IMR-90 (cell line): ENCODE results near the gene FAM170A. TPM values are rescaled to one million over a fixed set of nuclear protein-coding genes. Genes with fewer than 3 reads are reported as not detected.

ENCODE experiments used
- ATAC-seq: fragments of 200-7000 bp; cut with Tn5 transposase; 2 replicates; pipeline ENCODE4 v1.9.1; 2020; ENCODE audit warnings: low read depth, mild to moderate bottlenecking, moderate library complexity
- BruUV-seq: library from RNA; stranded (reverse); fragments of 400-500 nt; replicated peaks from 2 replicates; lab custom pipeline; 2021; lab: Mats Ljungman, UMichigan
- CTCF ChIA-PET: fragments of 300-600 bp; formaldehyde crosslinking; extraction: SDS; loops from one replicate; lab custom pipeline; 2021; ENCODE audit warnings: antibody characterized with exemption; lab: Yijun Ruan, JAX
- POLR2A ChIA-PET: fragments of 300-600 bp; sonication (Branson Sonifier 250); formaldehyde crosslinking; loops from one replicate; lab custom pipeline; 2022; ENCODE audit warnings: antibody characterized with exemption; ENCODE audit not compliant: unreplicated experiment; lab: Charles Lee
- DNase-seq: peaks from one replicate; pipeline ENCODE4 v3.0.0; 2013
- H2AFZ ChIP-seq: replicated peaks from 2 replicates; pipeline ENCODE3; 2013; ENCODE audit warnings: low read length, mild to moderate bottlenecking; ENCODE audit not compliant: poor library complexity
- H2AK5ac ChIP-seq: 2 replicates; pipeline ENCODE4 v1.6.1; 2013; ENCODE audit warnings: low read depth, low read length, inconsistent platforms
- H2AK9ac ChIP-seq: replicated peaks from 2 replicates; pipeline ENCODE3; 2013; ENCODE audit warnings: mild to moderate bottlenecking, low read depth, low read length, moderate library complexity; ENCODE audit not compliant: poor library complexity
- H2BK120ac ChIP-seq: 2 replicates; pipeline ENCODE4 v1.6.1; 2013; ENCODE audit warnings: low read depth, low read length, inconsistent platforms
- H2BK15ac ChIP-seq: 3 replicates; pipeline ENCODE4 v1.6.1; 2013; ENCODE audit warnings: low read depth, low read length, inconsistent platforms
- H2BK20ac ChIP-seq: 2 replicates; pipeline ENCODE4 v1.6.1; 2013; ENCODE audit warnings: low read depth, mild to moderate bottlenecking, inconsistent platforms, low read length, moderate library complexity
- H2BK5ac ChIP-seq: 2 replicates; pipeline ENCODE4 v1.6.1; 2013; ENCODE audit warnings: mild to moderate bottlenecking, low read depth, low read length, inconsistent platforms; ENCODE audit not compliant: poor library complexity, severe bottlenecking
- H3K14ac ChIP-seq: replicated peaks from 2 replicates; pipeline ENCODE4 v1.6.1; 2013; ENCODE audit warnings: low read depth, low read length, inconsistent platforms
- H3K18ac ChIP-seq: 2 replicates; pipeline ENCODE4 v1.6.1; 2013; ENCODE audit warnings: low read depth, low read length, control low read depth
- H3K23ac ChIP-seq: 2 replicates; pipeline ENCODE4 v1.6.1; 2013; ENCODE audit warnings: low read depth, low read length, inconsistent platforms
- H3K27ac ChIP-seq: 2 replicates; pipeline ENCODE4 v1.5.1; 2013; ENCODE audit warnings: mild to moderate bottlenecking, control low read depth, low read length; ENCODE audit not compliant: insufficient read depth
- H3K27me3 ChIP-seq: 2 replicates; pipeline ENCODE4 v1.6.1; 2013; ENCODE audit warnings: low read length; ENCODE audit not compliant: control insufficient read depth, insufficient read depth
- H3K36me3 ChIP-seq: 2 replicates; pipeline ENCODE4 v1.6.1; 2013; ENCODE audit warnings: low read length, mixed read lengths; ENCODE audit not compliant: control insufficient read depth, insufficient read depth
- H3K4ac ChIP-seq: 2 replicates; pipeline ENCODE4 v1.6.1; 2013; ENCODE audit warnings: low read depth, low read length, inconsistent platforms
- H3K4me1 ChIP-seq: 2 replicates; pipeline ENCODE4 v1.6.1; 2013; ENCODE audit warnings: low read length, mixed read lengths; ENCODE audit not compliant: control insufficient read depth, insufficient read depth
- H3K4me2 ChIP-seq: 2 replicates; pipeline ENCODE4 v1.6.1; 2013; ENCODE audit warnings: low read depth, mild to moderate bottlenecking, control low read depth, low read length, moderate library complexity
- H3K4me3 ChIP-seq: 2 replicates; pipeline ENCODE4 v1.5.1; 2013; ENCODE audit warnings: low read depth, mild to moderate bottlenecking, control low read depth, low read length, moderate library complexity; ENCODE audit not compliant: insufficient read depth
- H3K56ac ChIP-seq: 2 replicates; pipeline ENCODE4 v1.6.1; 2013; ENCODE audit warnings: low read length, inconsistent platforms; ENCODE audit not compliant: insufficient read depth; ENCODE audit errors: extremely low read depth
- H3K79me1 ChIP-seq, 2 experiments: 2 replicates each; pipeline ENCODE4 v1.6.1; 2013; ENCODE audit warnings: low read length in 2 of 2, inconsistent platforms in 1 of 2, low read depth in 1 of 2
- H3K9ac ChIP-seq: 2 replicates; pipeline ENCODE4 v1.6.1; 2013; ENCODE audit warnings: low read depth, low read length, control low read depth
- H3K9me1 ChIP-seq: 2 replicates; pipeline ENCODE4 v1.6.1; 2013; ENCODE audit warnings: low read length, inconsistent platforms; ENCODE audit not compliant: insufficient read depth
- H3K9me3 ChIP-seq: 2 replicates; pipeline ENCODE4 v1.6.1; 2013; ENCODE audit warnings: low read length; ENCODE audit not compliant: control insufficient read depth, insufficient read depth
- H4K20me1 ChIP-seq: 2 replicates; pipeline ENCODE4 v1.6.1; 2013; ENCODE audit warnings: low read length, inconsistent platforms; ENCODE audit not compliant: insufficient read depth
- H4K5ac ChIP-seq: 2 replicates; pipeline ENCODE4 v1.6.1; 2013; ENCODE audit warnings: mild to moderate bottlenecking, low read depth, low read length, control low read depth
- H4K8ac ChIP-seq, 2 experiments: 2 replicates each; pipeline ENCODE4 v1.6.1; 2013; ENCODE audit warnings: low read depth in 2 of 2, low read length in 2 of 2, control low read depth in 1 of 2, inconsistent platforms in 1 of 2
- H4K91ac ChIP-seq: 2 replicates; pipeline ENCODE4 v1.6.1; 2013; ENCODE audit warnings: low read depth, low read length, inconsistent platforms; ENCODE audit not compliant: insufficient read depth
- CEBPB ChIP-seq: IDR thresholded peaks from 2 replicates; pipeline ENCODE4 v1.6.1; 2012; ENCODE audit warnings: low read depth, low read length, improper control_type of control experiment
- FOS ChIP-seq: fragments of 150-350 bp; IDR thresholded peaks from 2 replicates; pipeline ENCODE4 v1.6.1; 2016; ENCODE audit warnings: low read depth, low read length
- MAFK ChIP-seq: IDR thresholded peaks from 2 replicates; pipeline ENCODE4 v1.6.1; 2012; ENCODE audit warnings: low read depth, low read length, improper control_type of control experiment
- MXI1 ChIP-seq: IDR thresholded peaks from 2 replicates; pipeline ENCODE4 v1.6.1; 2012; ENCODE audit warnings: low read depth, mild to moderate bottlenecking, low read length, moderate library complexity, borderline replicate concordance
- NFE2L2 ChIP-seq: fragments of 150-350 bp; IDR thresholded peaks from 2 replicates; pipeline ENCODE4 v1.6.1; 2016; ENCODE audit warnings: low read depth, mild to moderate bottlenecking, low read length
- POLR2A ChIP-seq: IDR thresholded peaks from 2 replicates; pipeline ENCODE4 v1.6.1; 2012; ENCODE audit warnings: mild to moderate bottlenecking, low read depth, low read length
- RAD21 ChIP-seq: IDR thresholded peaks from 2 replicates; pipeline ENCODE4 v1.6.1; 2012; ENCODE audit warnings: low read length, improper control_type of control experiment
- SMC3 ChIP-seq: fragments of 150-350 bp; IDR thresholded peaks from 2 replicates; pipeline ENCODE4 v1.6.1; 2016; ENCODE audit warnings: low read depth, mild to moderate bottlenecking, antibody characterized with exemption, low read length, moderate library complexity
- USF2 ChIP-seq: fragments of 150-350 bp; IDR thresholded peaks from 2 replicates; pipeline ENCODE4 v1.6.1; 2017; ENCODE audit warnings: mild to moderate bottlenecking, antibody characterized with exemption, low read length, low read depth
- dilution Hi-C: fragments of 300-500 bp; cut with HindIII; formaldehyde crosslinking; loops from one replicate; pipeline ENCODE4 v1.14.3; 2018; ENCODE audit warnings: low sequenced_read_pairs; ENCODE audit not compliant: unreplicated experiment
- in situ Hi-C: fragments of 300-500 bp; cut with MboI; formaldehyde crosslinking; loops from 3 replicates; pipeline ENCODE4 v1.14.3; 2019; ENCODE audit warnings: low sequenced_read_pairs, inconsistent platforms, mixed read lengths
- intact Hi-C: fragments of 100-400 bp; cut with micrococcal nuclease; formaldehyde crosslinking; loops from 2 replicates; pipeline ENCODE4 v1.10.0; 2022
- polyA plus RNA-seq, 3 experiments: library from polyadenylated mRNA; depleted of rRNA; stranded (reverse); fragments of >200 nt; gene quantifications; 2 replicates each; pipeline ENCODE4 v1.2.3, GENCODE V29; 2012; ENCODE audit warnings: low replicate concordance in 1 of 3
- total RNA-seq: library from RNA; depleted of rRNA; stranded (reverse); fragments of >200 nt; gene quantifications from 2 replicates; pipeline ENCODE4 v1.2.3, GENCODE V29; 2012
- TF ChIP-seq, protein P1 (sequence below): fragments of 150-350 bp; IDR thresholded peaks from 2 replicates; pipeline ENCODE4 v1.6.1; 2016; ENCODE audit warnings: low read depth, mild to moderate bottlenecking, low read length, moderate library complexity, borderline replicate concordance

Gene FAM170A
- total and polyA plus RNA-seq, 2 of the 4 experiments (the other 2 are of a cell fraction), result not detected

DNA sequence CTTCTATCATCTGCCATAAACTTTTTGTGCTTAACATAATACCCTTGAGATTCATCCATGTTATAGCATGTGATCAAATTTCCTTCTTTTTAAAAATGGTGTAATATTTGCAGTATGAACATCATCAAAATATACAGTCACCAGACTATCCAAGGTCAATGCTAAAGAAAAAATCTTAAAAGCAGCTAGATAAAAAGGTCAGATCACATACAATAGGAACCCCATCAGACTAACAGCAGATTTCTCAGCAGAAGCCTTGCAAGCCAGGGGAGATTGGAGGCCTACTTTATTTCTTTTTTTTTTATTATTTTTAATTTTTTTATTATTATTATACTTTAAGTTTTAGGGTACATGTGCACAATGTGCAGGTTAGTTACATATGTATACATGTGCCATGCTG lies 37.2 kb downstream of the FAM170A start:
- no peaks in the 10 kb centered on the region for H3K9me3 ChIP-seq
- H3K4ac ChIP-seq, result no peak overlapping the region
- CTCF ChIA-PET, result no interaction called here
- H3K56ac ChIP-seq, result no peak overlapping the region
- no peaks in the 10 kb centered on the region for H3K27me3 ChIP-seq
- intact Hi-C loops, result no loop called here
- H3K27ac ChIP-seq, result no peak overlapping the region
- H3K14ac ChIP-seq, result no peak overlapping the region
- no peak overlapping the region for H4K5ac ChIP-seq
- H3K18ac ChIP-seq, result no peak overlapping the region
- H3K4me2 ChIP-seq, result no peak overlapping the region
- no peak overlapping the region for H2AK9ac ChIP-seq
- no peak overlapping the region for H2AFZ ChIP-seq
- no peak overlapping the region for H2AK5ac ChIP-seq
- no peak overlapping the region for H3K9ac ChIP-seq
- DNase-seq (no peak), ATAC-seq (no peak)
- no peak overlapping the region for H3K4me3 ChIP-seq
- H3K4me1 ChIP-seq, result no peaks in the 10 kb centered on the region
- no peak overlapping the region for H3K23ac ChIP-seq
- no peaks in the 10 kb centered on the region for H3K9me1 ChIP-seq
- no peaks in the 10 kb centered on the region for H3K36me3 ChIP-seq
- no peak overlapping the region for H2BK20ac ChIP-seq
- H2BK120ac ChIP-seq, result no peak overlapping the region
- H4K8ac ChIP-seq, result no peak overlapping the region
- dilution Hi-C loops, result no loop called here
- POLR2A ChIA-PET, result no interaction called here
- no peak overlapping the region for H2BK5ac ChIP-seq
- H2BK15ac ChIP-seq, result no peak overlapping the region
- BruUV-seq, result no TSS peak
- TF ChIP-seq, protein P1, sequence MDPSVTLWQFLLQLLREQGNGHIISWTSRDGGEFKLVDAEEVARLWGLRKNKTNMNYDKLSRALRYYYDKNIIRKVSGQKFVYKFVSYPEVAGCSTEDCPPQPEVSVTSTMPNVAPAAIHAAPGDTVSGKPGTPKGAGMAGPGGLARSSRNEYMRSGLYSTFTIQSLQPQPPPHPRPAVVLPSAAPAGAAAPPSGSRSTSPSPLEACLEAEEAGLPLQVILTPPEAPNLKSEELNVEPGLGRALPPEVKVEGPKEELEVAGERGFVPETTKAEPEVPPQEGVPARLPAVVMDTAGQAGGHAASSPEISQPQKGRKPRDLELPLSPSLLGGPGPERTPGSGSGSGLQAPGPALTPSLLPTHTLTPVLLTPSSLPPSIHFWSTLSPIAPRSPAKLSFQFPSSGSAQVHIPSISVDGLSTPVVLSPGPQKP, result no peak
- TF ChIP-seq MAFK (no peak), NFE2L2 (no peak), SMC3 (no peak), USF2 (no peak), CEBPB (no peak), RAD21 (no peak), MXI1 (no peak), FOS (no peak), POLR2A (no peak)
- no peaks in the 10 kb centered on the region for H4K20me1 ChIP-seq
- in situ Hi-C loops, result no loop called here
- no peaks in the 10 kb centered on the region for H3K79me1 ChIP-seq
- no peak overlapping the region for H4K91ac ChIP-seq
